Suppressor macrophage treated with lipopolysaccharide for 1 hour (primary cell): ENCODE data around the gene GSE1.
A peak's percentile ranks its signal among the peaks of the same experiment; 100 is the strongest.

Experiments used
- DNase-seq, 3 donors: peaks; one replicate each; pipeline ENCODE4 v3.0.0-alpha.2; 2020 to 2022

Gene GSE1

GRCh38 chr16:85607321-85607765 lies 5.8 kb upstream of the GSE1 start:
- peak in 2 of 3 donors; percentile 9 to 26 for DNase-seq

- DNase-seq = no peak
Measured at GRCh38 chr16:85607796-85608514, 5.2 kb upstream of the GSE1 start.

GRCh38 chr16:85608515-85608885 lies 4.6 kb upstream of the GSE1 start:
- DNase-seq = no peak

- no peak for DNase-seq
Measured at GRCh38 chr16:85608887-85609286, 4.2 kb upstream of the GSE1 start.

- DNase-seq = no peak
Measured at GRCh38 chr16:85609539-85609938, 3.6 kb upstream of the GSE1 start.

GRCh38 chr16:85610059-85610445 lies 3.1 kb upstream of the GSE1 start:
- DNase-seq = no peak

GRCh38 chr16:85610446-85611193 lies 2.5 kb upstream of the GSE1 start:
- DNase-seq = peak; percentile 95 to 97 (median 95)

GRCh38 chr16:85611194-85611443 lies 2.0 kb upstream of the GSE1 start:
- DNase-seq = peak in 1 of 3 donors; percentile 4

- DNase-seq = peak; percentile 74 to 93 (median 83)
Measured at GRCh38 chr16:85611444-85612190, 1.5 kb upstream of the GSE1 start.

GRCh38 chr16:85612191-85612800 lies 826 bp upstream of the GSE1 start:
- DNase-seq = peak; percentile 78 to 91 (median 79)

- peak; percentile 35 to 66 (median 39) for DNase-seq
Measured at GRCh38 chr16:85613604-85614337, 649 bp downstream of the GSE1 start.

- DNase-seq = peak in 2 of 3 donors; percentile 4 to 24
Measured at GRCh38 chr16:85614338-85615013, 1.4 kb downstream of the GSE1 start.

GRCh38 chr16:85615014-85615851 lies 2.1 kb downstream of the GSE1 start:
- DNase-seq = peak; percentile 47 to 66 (median 52)

GRCh38 chr16:85615852-85616606 lies 2.9 kb downstream of the GSE1 start:
- peak; percentile 96 to 97 (median 96) for DNase-seq

GRCh38 chr16:85616607-85617321 lies 3.6 kb downstream of the GSE1 start:
- DNase-seq = peak; percentile 81 to 88 (median 84)

- DNase-seq = no peak
Measured at GRCh38 chr16:85617948-85618347, 4.8 kb downstream of the GSE1 start.

GRCh38 chr16:85618521-85618920 lies 5.4 kb downstream of the GSE1 start:
- no peak for DNase-seq

- no peak for DNase-seq
Measured at GRCh38 chr16:85619101-85619891, 6.2 kb downstream of the GSE1 start.

- no peak for DNase-seq
Measured at GRCh38 chr16:85620374-85620773, 7.3 kb downstream of the GSE1 start.
